ENCODE data around the gene MCM7.

The MCM7 gene

DNA sequence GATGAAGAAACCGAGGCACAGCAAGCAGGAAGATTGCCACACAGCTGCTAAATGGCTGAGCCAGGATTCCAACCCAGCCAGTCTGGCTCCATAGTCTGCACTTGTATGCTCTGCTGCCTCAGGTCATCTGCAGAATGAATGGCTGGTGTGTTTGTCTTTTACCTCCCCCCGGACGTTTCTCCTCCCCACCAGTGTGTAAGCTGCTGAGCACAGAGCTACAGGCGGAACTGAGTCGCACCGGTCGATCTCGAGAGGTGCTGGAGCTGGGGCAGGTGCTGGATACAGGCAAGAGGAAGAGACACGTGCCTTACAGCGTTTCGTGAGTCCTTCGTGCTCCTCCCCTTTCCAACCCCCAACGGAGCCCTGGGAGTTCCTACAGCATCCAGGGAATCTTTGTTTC lies 20.9 kb upstream of the MCM7 start:
- peak; percentile 71 for DNase-seq

GRCh38 chr7:100120733-100121036 lies 19.5 kb upstream of the MCM7 start:
- no peak for DNase-seq

GRCh38 chr7:100119970-100120732 lies 19.0 kb upstream of the MCM7 start:
- peak; percentile 40 for DNase-seq

DNA sequence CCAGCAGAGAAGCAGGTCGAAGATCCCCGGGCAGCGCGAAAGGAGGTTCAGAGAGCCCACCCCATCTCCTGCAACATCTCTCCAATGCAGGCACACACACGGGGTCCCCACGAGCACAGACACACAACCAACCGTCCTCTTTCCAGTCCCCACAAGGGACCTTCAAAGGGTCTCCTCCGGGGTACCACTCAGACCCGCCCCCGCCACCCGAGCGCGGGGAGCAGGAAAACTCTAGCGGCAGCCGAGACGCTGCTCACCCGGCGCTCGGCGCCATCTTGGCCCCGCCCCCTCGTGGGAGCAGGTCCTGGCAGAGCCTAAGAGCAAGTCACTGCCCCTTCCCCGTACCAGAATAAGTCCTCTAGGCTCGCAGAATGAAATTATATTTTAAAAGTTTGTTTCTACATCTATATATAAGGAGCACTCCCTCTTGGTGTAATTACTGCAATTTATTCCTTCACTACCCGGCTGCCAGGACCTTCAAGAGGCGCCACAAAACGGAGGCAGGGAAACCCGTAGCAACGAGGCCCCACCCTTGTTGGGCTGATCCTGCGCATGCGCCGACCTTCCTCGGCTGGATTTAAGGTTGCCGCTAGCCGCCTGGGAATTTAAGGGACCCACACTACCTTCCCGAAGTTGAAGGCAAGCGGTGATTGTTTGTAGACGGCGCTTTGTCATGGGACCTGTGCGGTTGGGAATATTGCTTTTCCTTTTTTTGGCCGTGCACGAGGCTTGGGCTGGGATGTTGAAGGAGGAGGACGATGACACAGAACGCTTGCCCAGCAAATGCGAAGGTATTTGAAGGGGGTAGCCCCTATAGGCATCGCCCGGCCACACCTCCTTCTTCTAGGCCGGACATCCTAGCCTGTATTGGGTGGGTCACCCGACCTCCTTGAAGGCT lies 18.1 kb upstream of the MCM7 start, which contains the start of the genes CNPY4 and TAF6:
CNPY4 (plus strand) TSS at position 563 of the 898 bp plus-strand sequence; CDS start at position 674, 111 bp downstream.
TAF6 (minus strand) TSS at position 287 of the 898 bp plus-strand sequence. CDS start 5,149 bp downstream, outside the sequence.
- peak; percentile 93 for DNase-seq

- DNase-seq, result no peak
These were observed 17.3 kb upstream of the MCM7 start for GRCh38 chr7:100118388-100119071.

DNA sequence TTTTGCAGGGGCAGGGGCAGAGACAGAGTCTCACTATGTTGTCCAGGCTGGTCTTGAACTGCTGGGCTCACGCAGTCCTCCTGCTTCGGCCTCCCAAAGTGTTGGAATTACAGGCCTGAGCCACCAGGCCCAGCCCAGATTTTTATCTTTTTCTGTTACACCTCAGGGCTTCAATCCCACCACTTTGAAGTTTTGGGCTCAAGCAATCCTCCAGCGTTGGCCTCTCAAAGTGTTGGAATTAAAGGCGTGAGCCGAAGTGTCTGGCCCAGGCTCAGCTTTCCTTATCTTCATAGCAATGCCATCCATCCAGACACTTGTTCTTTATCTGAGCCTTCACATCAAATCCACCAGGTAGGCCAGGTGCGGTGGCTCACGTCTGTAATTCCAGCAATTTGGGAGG lies 13.8 kb upstream of the MCM7 start:
- DNase-seq, result no peak

GRCh38 chr7:100111914-100112313 lies 10.7 kb upstream of the MCM7 start:
- DNase-seq, result no peak

- no peak for DNase-seq
These were observed 10.0 kb upstream of the MCM7 start for GRCh38 chr7:100111156-100111555.

GRCh38 chr7:100109521-100110163 lies 8.4 kb upstream of the MCM7 start:
- DNase-seq, result no peak

DNA sequence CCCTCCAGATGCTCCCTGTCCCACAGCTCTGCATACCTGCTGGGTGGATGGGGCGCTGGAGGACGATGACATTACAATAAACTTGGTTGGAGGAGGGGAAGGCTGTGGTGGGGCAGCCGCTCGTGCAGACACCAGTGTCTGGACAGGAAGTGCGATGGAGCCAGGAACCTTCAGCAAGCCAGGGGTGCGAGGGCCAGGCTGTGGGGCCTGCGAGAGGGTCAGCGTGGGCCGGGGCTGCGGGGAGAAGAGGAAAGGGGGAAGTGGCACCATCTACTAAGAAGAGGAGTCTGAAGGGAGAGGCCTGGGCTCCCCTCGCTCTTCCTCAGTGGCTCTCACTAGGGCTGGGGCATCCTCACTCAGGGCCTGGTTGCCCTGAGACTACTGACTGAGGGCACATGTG lies 6.7 kb upstream of the MCM7 start:
- no peak for DNase-seq

DNA sequence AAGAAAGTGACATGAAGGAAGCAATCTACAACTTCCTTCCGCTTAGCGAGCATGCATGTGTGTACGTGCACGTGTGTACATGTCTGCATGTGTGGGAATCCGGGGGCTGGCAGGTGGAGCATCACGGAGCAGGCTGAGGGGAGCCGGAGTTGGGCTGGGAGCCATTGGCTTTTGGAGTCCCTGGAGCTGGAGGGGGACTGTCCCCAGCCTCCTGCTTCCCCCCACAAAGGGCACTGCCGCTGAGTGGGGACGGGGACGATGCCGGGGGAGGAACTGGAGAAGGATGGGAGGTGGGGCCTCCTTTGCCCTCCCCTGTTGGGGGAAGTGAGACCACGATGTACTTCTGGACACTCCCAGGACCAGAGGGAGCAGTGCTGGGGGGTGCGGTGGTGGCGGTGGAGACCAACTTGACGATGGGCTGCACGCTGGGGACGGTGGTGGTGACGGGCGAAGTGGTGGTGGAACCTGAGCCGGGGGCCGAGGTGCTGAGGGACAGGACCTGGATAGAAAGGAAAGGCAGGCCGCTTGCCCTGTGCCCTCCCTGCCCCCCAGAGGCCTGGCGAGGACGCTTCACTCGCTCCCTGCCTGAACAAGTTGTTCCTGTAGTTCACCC lies 6.0 kb upstream of the MCM7 start:
- no peak for DNase-seq

- DNase-seq, result no peak
These were observed 5.4 kb upstream of the MCM7 start for GRCh38 chr7:100106633-100107032.

GRCh38 chr7:100105534-100105933 lies 4.3 kb upstream of the MCM7 start:
- DNase-seq, result no peak

DNA sequence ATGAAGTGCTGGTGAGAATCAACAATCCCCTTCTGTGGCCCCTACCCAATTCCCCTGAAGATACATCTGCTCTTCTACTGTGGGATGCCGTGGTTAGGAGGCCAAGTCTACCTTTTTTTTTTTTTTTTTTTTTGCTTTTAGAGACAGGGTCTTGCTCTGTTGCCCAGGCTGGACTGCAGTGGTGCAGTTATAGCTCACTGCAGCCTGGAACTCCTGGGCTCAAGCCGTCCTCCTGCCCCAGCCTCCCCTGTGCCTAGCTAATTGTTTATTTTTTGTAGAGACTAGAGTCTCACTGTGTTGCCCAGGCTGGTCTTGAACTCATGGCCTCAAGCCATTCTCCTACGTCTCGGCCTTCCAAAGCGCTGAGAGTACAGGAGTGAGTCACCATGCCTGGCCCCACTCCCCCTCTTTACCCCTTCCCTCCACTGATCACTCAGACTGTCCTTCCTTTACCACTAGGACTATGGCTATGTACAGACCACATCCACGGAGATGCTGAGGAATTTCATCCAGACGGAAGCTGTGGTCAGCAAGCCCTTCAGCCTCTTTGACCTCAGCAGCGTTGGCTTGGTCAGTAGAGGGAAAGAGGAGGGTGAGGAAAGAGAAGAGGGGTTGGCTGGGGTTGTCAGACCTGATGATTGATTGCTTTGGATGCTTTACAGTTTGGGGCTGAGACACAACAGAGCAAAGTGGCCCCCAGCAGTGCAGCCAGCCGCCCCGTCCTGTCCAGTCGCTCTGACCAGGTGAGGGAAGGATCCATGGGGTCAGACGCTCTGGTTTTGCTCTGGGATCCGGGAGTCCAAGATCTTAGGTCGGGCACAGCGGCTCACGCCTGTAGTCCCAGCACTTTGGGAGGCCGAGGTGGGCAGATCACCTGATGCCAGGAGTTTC lies 2.0 kb upstream of the MCM7 start:
- DNase-seq, result no peak

DNA sequence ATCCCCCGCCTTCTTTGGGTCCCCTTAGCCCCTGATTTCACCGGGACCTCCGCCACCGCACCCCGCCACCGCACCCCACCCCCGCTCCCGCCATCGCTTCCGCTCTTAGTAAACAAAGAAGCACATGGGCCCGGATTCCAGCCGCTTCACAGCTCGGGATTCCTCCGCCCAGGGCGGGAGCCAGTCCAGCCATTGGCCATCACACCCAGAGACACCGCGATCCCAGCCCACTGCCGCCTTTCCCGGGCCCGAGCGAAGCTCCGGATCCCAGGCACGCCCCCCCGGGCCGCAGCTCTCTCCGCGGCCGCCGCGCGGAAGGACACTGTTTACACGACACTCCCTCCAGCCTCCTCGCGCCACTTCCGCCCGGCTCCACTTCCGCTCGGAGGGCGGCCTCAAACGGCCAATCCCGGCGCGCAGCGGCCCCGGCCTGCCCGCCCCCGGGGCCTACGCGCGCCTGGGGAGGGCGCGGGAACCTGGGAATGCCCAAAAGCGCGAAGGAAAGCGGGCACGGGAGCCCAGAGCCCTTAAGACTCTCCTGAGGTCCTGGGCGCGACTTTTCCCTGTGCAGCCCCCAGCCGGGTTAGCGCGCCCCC lies 679 bp downstream of the MCM7 start:
- DNase-seq, result peak; percentile 86

DNA sequence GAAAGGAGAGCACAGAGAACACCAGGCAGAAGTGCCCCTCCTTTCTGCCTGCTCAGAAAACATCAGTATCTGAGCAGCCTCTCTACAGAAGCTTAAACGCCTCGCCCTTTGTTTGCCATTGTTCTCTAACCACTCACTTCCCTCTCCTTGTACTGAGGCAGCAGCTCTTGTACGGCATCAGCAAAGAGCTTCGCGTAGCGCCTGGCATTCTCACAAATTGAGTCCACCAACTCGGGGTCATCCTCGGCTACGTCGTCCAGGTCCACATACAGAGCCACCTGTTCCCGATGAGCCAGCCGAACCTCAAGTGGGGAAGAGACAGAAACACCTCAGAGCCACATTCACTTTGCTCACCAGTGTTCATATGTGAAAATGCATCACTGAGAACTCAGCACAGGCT lies 1.7 kb downstream of the MCM7 start:
- DNase-seq, result no peak

DNA sequence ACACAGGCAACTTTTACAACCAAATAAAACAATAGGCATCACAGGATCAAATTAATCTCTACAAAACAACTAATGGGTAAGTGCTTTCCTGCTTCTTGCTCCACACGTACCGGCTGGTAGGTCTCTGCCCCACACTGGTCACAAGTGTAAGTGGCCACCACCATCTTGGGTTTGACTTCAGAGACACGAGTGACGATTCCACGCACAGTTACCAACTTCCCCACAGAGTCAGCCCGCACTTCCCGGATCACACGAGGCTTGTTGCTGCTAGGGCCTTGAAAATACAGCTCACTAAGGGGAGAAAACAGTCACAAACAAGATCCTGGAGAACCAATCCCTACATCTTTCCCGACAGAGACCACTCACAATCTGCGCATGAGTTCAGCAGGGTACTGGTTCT lies 2.3 kb downstream of the MCM7 start:
- DNase-seq, result no peak

DNA sequence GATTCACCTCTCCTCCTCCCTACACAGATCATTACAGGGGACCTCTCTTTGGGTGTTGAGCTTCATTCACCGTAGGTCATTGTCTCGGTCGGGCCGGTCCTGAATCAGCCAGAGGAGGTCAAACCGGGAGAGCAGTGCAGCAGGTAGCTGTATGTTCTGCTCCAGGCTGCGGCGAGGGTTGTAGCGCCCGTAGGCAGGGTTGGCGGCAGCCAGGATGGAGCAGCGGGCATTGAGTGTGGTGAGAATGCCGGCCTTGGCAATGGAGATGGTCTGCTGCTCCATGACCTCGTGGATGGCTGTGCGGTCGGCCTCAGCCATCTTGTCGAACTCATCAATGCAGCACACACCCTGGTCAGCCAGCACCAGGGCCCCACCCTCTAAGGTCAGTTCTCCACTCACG lies 5.5 kb downstream of the MCM7 start:
- DNase-seq, result no peak

- DNase-seq, result no peak
These were observed 5.9 kb downstream of the MCM7 start for GRCh38 chr7:100095289-100095688.

GRCh38 chr7:100093925-100094486 lies 7.2 kb downstream of the MCM7 start:
- DNase-seq, result no peak

GRCh38 chr7:100093498-100093897 lies 7.7 kb downstream of the MCM7 start:
- DNase-seq, result no peak
